SJSA1 (cell line): Measurements from ENCODE around the gene RNF113A. TPM values are rescaled to one million over a fixed set of nuclear protein-coding genes. Genes with fewer than 3 reads are reported as not detected.
"Not testable (repeated sequence)": the region's sequence is repeated elsewhere in the genome, so short reads cannot be mapped to it uniquely, and the experiment has no call there.

ENCODE experiments used
- DNase-seq, 2 experiments: peaks; one replicate each; pipeline ENCODE4 v3.0.0-alpha.2; 2015 to 2020; ENCODE audit warnings: low spot score in 2 of 2, low read depth in 1 of 2
- H3K27ac ChIP-seq: fragments of 250-450 bp; sonication (Bioruptor Pico); 2 replicates; pipeline ENCODE4 v1.5.1; 2020; ENCODE audit warnings: mild to moderate bottlenecking, moderate library complexity
- H3K27me3 ChIP-seq: fragments of 250-450 bp; sonication (Bioruptor Pico); replicated peaks from 2 replicates; pipeline ENCODE4 v1.5.1; 2020; ENCODE audit warnings: mild to moderate bottlenecking, moderate library complexity
- H3K36me3 ChIP-seq: fragments of 250-450 bp; sonication (Bioruptor Pico); 2 replicates; pipeline ENCODE4 v1.5.1; 2020; ENCODE audit warnings: mild to moderate bottlenecking
- H3K4me1 ChIP-seq: fragments of 250-450 bp; sonication (Bioruptor Pico); replicated peaks from 2 replicates; pipeline ENCODE4 v1.6.1; 2021; ENCODE audit warnings: mild to moderate bottlenecking
- H3K4me3 ChIP-seq: fragments of 250-450 bp; sonication (Bioruptor Pico); 2 replicates; pipeline ENCODE4 v1.5.1; 2020; ENCODE audit warnings: mild to moderate bottlenecking
- H3K9me3 ChIP-seq: fragments of 250-450 bp; sonication (Bioruptor Pico); replicated peaks from 2 replicates; pipeline ENCODE4 v1.5.1; 2020; ENCODE audit warnings: mild to moderate bottlenecking
- total RNA-seq: library from RNA; depleted of rRNA; stranded (reverse); fragments of >200 nt; shearing (Covaris generic); gene quantifications from 2 replicates; pipeline ENCODE4 v1.2.3, GENCODE V29; 2014; rRNA removed

The RNF113A gene
- total RNA-seq, result 14.8 and 15.8 TPM in 2 replicates

DNA sequence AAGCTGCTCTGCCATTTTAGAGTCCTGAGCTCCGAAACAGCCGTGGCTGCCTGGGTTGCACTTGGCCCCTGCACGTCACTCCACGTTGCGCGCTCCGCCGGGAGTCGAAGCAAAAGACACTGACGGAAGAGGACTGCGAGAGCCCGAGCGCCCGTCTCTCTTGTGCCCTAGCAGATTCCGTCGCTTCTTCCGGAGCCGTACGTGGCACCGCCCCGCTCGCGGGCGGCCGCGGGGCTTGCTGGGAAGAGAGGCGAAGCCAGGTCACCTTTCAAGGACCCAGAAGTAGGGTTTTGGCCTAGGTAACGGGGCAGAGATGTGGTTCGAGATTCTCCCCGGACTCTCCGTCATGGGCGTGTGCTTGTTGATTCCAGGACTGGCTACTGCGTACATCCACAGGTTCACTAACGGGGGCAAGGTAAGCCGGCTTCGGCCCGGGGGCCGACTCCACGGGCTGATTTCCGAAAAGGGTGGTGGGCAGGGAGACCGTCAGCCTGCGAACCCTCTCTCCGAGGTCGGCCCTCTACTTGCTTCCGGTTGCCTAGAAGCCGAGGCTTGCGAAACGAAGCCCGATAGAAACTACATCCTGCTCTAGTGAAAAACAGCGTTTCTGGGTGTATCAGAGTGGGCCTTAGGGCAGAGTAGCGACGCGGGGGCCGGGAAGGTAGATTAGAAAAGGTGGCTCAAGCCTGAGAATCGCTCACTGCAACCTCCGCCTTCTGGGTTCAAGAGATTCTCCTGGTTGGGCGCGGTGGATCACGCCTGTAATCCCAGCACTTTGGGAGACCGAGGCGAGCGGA is at the start of gene RNF113A, which contains the start of gene NDUFA1:
Gene RNF113A (minus strand): TSS at position 135 of the 797 bp plus-strand sequence. CDS start 120 bp downstream, at position 15.
Gene NDUFA1 (plus strand): TSS at position 234 of the 797 bp plus-strand sequence. CDS start 80 bp downstream, at position 314.
- peak; percentile 81 to 83 for DNase-seq
- Histone ChIP-seq H3K36me3 (peaks cover 9% of the 10 kb centered on the region; the same call in 1 of the 2 replicates), H3K27me3 (no peaks in the 10 kb centered on the region), H3K27ac (peak within 1 kb of the TSS; percentile 73), H3K4me3 (peak within 1 kb of the TSS; percentile 68), H3K9me3 (no peaks in the 10 kb centered on the region), H3K4me1 (no peaks in the 10 kb centered on the region)

- Histone ChIP-seq H3K27me3 (no peaks in the 10 kb centered on the region), H3K4me3 (no peak overlapping the region), H3K9me3 (no peaks in the 10 kb centered on the region), H3K27ac (no peak overlapping the region), H3K36me3 (no peaks in the 10 kb centered on the region), H3K4me1 (no peaks in the 10 kb centered on the region)
- no peak for DNase-seq
These were observed 48.5 kb upstream of the RNF113A start for GRCh38 chrX:119919835-119920585.

GRCh38 chrX:119917877-119918276 is 46.3 kb upstream of the RNF113A start:
- H3K27ac ChIP-seq, result no peak overlapping the region
- no peak for DNase-seq

GRCh38 chrX:119916310-119916709 is 44.8 kb upstream of the RNF113A start:
- Histone ChIP-seq H3K27ac (no peak overlapping the region), H3K27me3 (no peaks in the 10 kb centered on the region), H3K4me3 (no peak overlapping the region), H3K9me3 (no peaks in the 10 kb centered on the region), H3K36me3 (no peaks in the 10 kb centered on the region), H3K4me1 (no peaks in the 10 kb centered on the region)
- DNase-seq, result no peak

More at GRCh38 chrX:119917877-119918276, 46.3 kb upstream of the RNF113A start:
- H3K27me3 ChIP-seq, result no peaks in the 10 kb centered on the region
- H3K9me3 ChIP-seq, result no peaks in the 10 kb centered on the region
- H3K4me1 ChIP-seq, result no peaks in the 10 kb centered on the region
- no peak overlapping the region for H3K4me3 ChIP-seq
- no peaks in the 10 kb centered on the region for H3K36me3 ChIP-seq

GRCh38 chrX:119900976-119901375 is 29.4 kb upstream of the RNF113A start:
- no peaks in the 10 kb centered on the region for H3K36me3 ChIP-seq
- H3K4me3 ChIP-seq, result no peak overlapping the region
- no peak for DNase-seq
- no peak overlapping the region for H3K27ac ChIP-seq
- H3K9me3 ChIP-seq, result no peaks in the 10 kb centered on the region
- H3K27me3 ChIP-seq, result no peaks in the 10 kb centered on the region
- H3K4me1 ChIP-seq, result no peaks in the 10 kb centered on the region

DNA sequence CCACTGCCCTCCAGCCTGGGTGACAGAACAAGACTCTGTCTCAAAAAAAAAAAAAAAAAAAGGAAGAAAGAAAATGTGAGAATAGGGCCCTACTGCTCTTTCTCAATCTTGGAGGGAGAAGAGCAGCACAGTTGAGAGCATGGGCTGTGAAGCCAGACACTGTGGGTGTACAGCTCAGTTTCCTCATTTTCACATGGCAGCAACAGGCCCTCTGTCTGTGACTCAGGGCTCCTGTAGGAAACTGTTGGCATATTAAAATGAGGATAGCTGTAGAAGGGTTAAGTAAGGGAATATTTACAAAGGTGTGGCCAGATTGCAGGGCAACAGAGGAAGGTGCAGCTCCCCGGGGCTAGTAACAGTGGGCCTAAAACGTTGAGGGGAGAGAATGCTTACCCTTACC is 27.6 kb upstream of the RNF113A start:
- Histone ChIP-seq H3K9me3 (no peaks in the 10 kb centered on the region), H3K4me1 (no peaks in the 10 kb centered on the region), H3K27me3 (no peaks in the 10 kb centered on the region), H3K27ac (no peak overlapping the region), H3K36me3 (no peaks in the 10 kb centered on the region), H3K4me3 (no peak overlapping the region)
- DNase-seq, result no peak

- DNase-seq, result no peak
These were observed 24.4 kb upstream of the RNF113A start, which contains the start of gene AKAP14 for GRCh38 chrX:119895843-119896326. AKAP14 (plus strand) TSS chrX:119895893; CDS start chrX:119903224, 7,331 bp downstream.

GRCh38 chrX:119891961-119892692 is 20.6 kb upstream of the RNF113A start:
- not testable (repeated sequence) for H3K36me3 ChIP-seq, H3K27me3 ChIP-seq, H3K4me1 ChIP-seq, DNase-seq, H3K9me3 ChIP-seq, H3K27ac ChIP-seq, H3K4me3 ChIP-seq

More at GRCh38 chrX:119895843-119896326, 24.4 kb upstream of the RNF113A start, which contains the start of gene AKAP14:
- Histone ChIP-seq H3K9me3 (no peaks in the 10 kb centered on the region), H3K36me3 (no peaks in the 10 kb centered on the region), H3K4me1 (no peaks in the 10 kb centered on the region), H3K27me3 (no peaks in the 10 kb centered on the region), H3K27ac (no peak within 1 kb of the TSS), H3K4me3 (no peak within 1 kb of the TSS)

GRCh38 chrX:119890626-119891025 is 19.1 kb upstream of the RNF113A start:
- not testable (repeated sequence) for H3K27ac ChIP-seq, H3K36me3 ChIP-seq, H3K9me3 ChIP-seq, H3K4me1 ChIP-seq, H3K27me3 ChIP-seq, H3K4me3 ChIP-seq, DNase-seq

GRCh38 chrX:119887721-119888425 is 16.3 kb upstream of the RNF113A start:
- H3K9me3 ChIP-seq, result no peaks in the 10 kb centered on the region
- no peaks in the 10 kb centered on the region for H3K27me3 ChIP-seq
- peak; percentile 29 to 66 for DNase-seq
- no peak overlapping the region for H3K27ac ChIP-seq
- H3K4me3 ChIP-seq, result 0 out of 2 replicates have a peak overlapping the region, but pooled peaks have one; percentile 12
- no peaks in the 10 kb centered on the region for H3K4me1 ChIP-seq
- no peaks in the 10 kb centered on the region for H3K36me3 ChIP-seq

GRCh38 chrX:119885554-119886428 is 14.3 kb upstream of the RNF113A start:
- no peaks in the 10 kb centered on the region for H3K4me1 ChIP-seq
- no peaks in the 10 kb centered on the region for H3K27me3 ChIP-seq
- DNase-seq, result peak in 1 of 2 experiments; percentile 7
- H3K4me3 ChIP-seq, result peak overlapping the region; percentile 11; the same call in 1 of the 2 replicates
- no peaks in the 10 kb centered on the region for H3K36me3 ChIP-seq
- H3K9me3 ChIP-seq, result no peaks in the 10 kb centered on the region
- H3K27ac ChIP-seq, result no peak overlapping the region
